ENCODE measurements around the gene ZIC5. TPM values are rescaled to one million over a fixed set of nuclear protein-coding genes. Genes with fewer than 3 reads are reported as not detected.

ZIC5 gene
- total and polyA plus RNA-seq, 4 experiments from 2014 or later: not detected

- intact Hi-C loops (cut with micrococcal nuclease): loop anchor here (5.0 kb wide), 2 partner anchors 36 to 304 kb away; no protein-coding TSS in a partner anchor
- no peaks in the 10 kb centered on the region for H3K36me3 ChIP-seq (ENCODE audit: insufficient read depth, low read length)
- Mint-ChIP-seq H3K27me3 (peaks cover 60 to 63% of the 10 kb centered on the region in 2 donors), H3K27ac (peak overlapping the region in 1 of 7 donors; percentile 16), H3K4me1 (peaks cover 13 to 31% (median 20%) of the 10 kb centered on the region in 4 donors), H3K4me3 (no peak overlapping the region), H3K36me3 (no peaks in the 10 kb centered on the region), H3K9me3 (peaks cover 0 to 12% (median 3%) of the 10 kb centered on the region in 8 donors)
- no peaks in the 10 kb centered on the region for H3K9me3 ChIP-seq (ENCODE audit: control insufficient read depth in 1 of 2, low read length in 2 of 2)
- no peak for DNase-seq
- peaks cover 80% of the 10 kb centered on the region for H3K27me3 ChIP-seq (ENCODE audit: insufficient read depth, low read length)
- no peak overlapping the region for H3K4me3 ChIP-seq (ENCODE audit: low read length in 2 of 2)
- peaks cover 39% of the 10 kb centered on the region for H3K4me1 ChIP-seq (ENCODE audit: insufficient read depth, low read length)
- no peak overlapping the region for H3K27ac ChIP-seq (ENCODE audit: low read depth, low read length)
- CTCF ChIA-PET (ENCODE audit: partially characterized antibody): no interaction called here
- POLR2A ChIA-PET (ENCODE audit: partially characterized antibody): no interaction called here
Measured at GRCh38 chr13:99961636-99962035, 9.9 kb downstream of the ZIC5 start.

- ChIA-PET POLR2A (ENCODE audit: partially characterized antibody) (no interaction called here), CTCF (ENCODE audit: partially characterized antibody) (no interaction called here)
- peak overlapping the region in 2 of 7 donors; percentile 23 to 82 for H3K27ac Mint-ChIP-seq
Measured at GRCh38 chr13:99960663-99961311, 10.8 kb downstream of the ZIC5 start.

DNA sequence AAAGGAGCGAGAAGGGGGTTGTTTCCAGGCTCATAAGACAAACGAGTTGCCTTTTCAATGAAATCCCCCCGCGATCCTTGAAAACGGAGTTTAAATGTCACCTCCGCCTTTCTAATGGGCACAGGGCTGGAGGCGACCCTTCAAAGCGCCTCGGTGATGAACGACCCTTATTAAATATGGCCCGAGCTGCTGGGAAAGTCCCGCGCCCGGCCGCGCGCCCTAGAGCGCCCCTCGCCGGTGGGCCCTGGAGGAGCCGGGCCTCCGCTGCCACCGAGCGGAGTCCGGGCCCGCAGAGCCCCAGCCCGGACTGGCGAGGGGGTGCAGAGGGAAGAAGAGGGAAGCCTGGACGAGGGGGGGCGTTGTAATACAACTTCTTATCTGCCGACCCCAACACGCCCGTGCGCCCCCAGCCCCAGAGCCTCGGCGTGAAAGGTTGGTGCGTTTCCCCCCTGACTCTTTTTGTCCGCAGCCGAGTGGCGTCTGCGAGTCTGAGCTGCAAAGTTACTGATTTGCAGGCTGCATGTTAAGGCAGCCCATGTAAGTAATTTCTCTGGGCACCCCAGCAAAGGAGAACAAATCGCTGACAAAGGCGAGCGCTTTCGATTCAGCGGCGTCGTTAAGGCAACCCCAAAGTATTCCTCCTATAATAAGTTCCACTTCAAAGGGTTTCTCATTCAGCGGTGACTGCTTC is 11.9 kb downstream of the ZIC5 start:
- peak in 1 of 5 donors; percentile 38 for DNase-seq
- Mint-ChIP-seq H3K27ac (peak overlapping the region in 2 of 7 donors; percentile 79 to 82), H3K9me3 (peaks cover 0 to 12% (median 3%) of the 10 kb centered on the region in 8 donors), H3K36me3 (no peaks in the 10 kb centered on the region), H3K27me3 (peaks cover 60 to 64% of the 10 kb centered on the region in 2 donors), H3K4me1 (peaks cover 17 to 44% (median 28%) of the 10 kb centered on the region in 4 donors), H3K4me3 (peak overlapping the region; percentile 57 to 87 (median 78))
- no peak overlapping the region for H3K27ac ChIP-seq (ENCODE audit: low read depth, low read length)
- H3K36me3 ChIP-seq (ENCODE audit: insufficient read depth, low read length): no peaks in the 10 kb centered on the region
- ChIA-PET POLR2A (ENCODE audit: partially characterized antibody) (interaction anchor here (1.0 kb wide), 1 partner anchor 24 kb away, joined by 4 read pairs; no protein-coding TSS in a partner anchor), CTCF (ENCODE audit: partially characterized antibody) (no interaction called here)
- H3K9me3 ChIP-seq (ENCODE audit: control insufficient read depth in 1 of 2, low read length in 2 of 2): no peaks in the 10 kb centered on the region
- peak overlapping the region in 1 of 2 donors; percentile 30 for H3K4me3 ChIP-seq (ENCODE audit: low read length in 2 of 2)
- peaks cover 85% of the 10 kb centered on the region for H3K27me3 ChIP-seq (ENCODE audit: insufficient read depth, low read length)
- H3K4me1 ChIP-seq (ENCODE audit: insufficient read depth, low read length): peaks cover 47% of the 10 kb centered on the region
- intact Hi-C loops (cut with micrococcal nuclease): loop anchor here (5.0 kb wide), 2 partner anchors 38 to 302 kb away; no protein-coding TSS in a partner anchor

More at GRCh38 chr13:99960663-99961311, 10.8 kb downstream of the ZIC5 start:
- DNase-seq: no peak
- Mint-ChIP-seq H3K4me3 (no peak overlapping the region), H3K9me3 (peaks cover 0 to 12% (median 3%) of the 10 kb centered on the region in 8 donors), H3K36me3 (no peaks in the 10 kb centered on the region), H3K4me1 (peaks cover 17 to 40% (median 27%) of the 10 kb centered on the region in 4 donors), H3K27me3 (peaks cover 57 to 62% of the 10 kb centered on the region in 2 donors)
- Histone ChIP-seq H3K4me3 (ENCODE audit: low read length in 2 of 2) (no peak overlapping the region), H3K27ac (ENCODE audit: low read depth, low read length) (no peak overlapping the region), H3K4me1 (ENCODE audit: insufficient read depth, low read length) (peaks cover 47% of the 10 kb centered on the region), H3K27me3 (ENCODE audit: insufficient read depth, low read length) (peaks cover 83% of the 10 kb centered on the region), H3K36me3 (ENCODE audit: insufficient read depth, low read length) (no peaks in the 10 kb centered on the region), H3K9me3 (ENCODE audit: control insufficient read depth in 1 of 2, low read length in 2 of 2) (no peaks in the 10 kb centered on the region)
- intact Hi-C loops (cut with micrococcal nuclease): loop anchor here (5.0 kb wide), 2 partner anchors 37 to 303 kb away; no protein-coding TSS in a partner anchor

GRCh38 chr13:99959127-99959539 is 12.4 kb downstream of the ZIC5 start:
- H3K27me3 ChIP-seq (ENCODE audit: insufficient read depth, low read length): peaks cover 79% of the 10 kb centered on the region
- CTCF ChIA-PET (ENCODE audit: partially characterized antibody): interaction anchor here (1.0 kb wide), 1 partner anchor 59 kb away, joined by 3 read pairs; no protein-coding TSS in a partner anchor
- H3K9me3 ChIP-seq (ENCODE audit: control insufficient read depth in 1 of 2, low read length in 2 of 2): no peaks in the 10 kb centered on the region
- intact Hi-C loops (cut with micrococcal nuclease): no loop called here
- peaks cover 60 to 67% of the 10 kb centered on the region in 2 donors for H3K27me3 Mint-ChIP-seq
- peak in 1 of 5 donors; percentile 21 for DNase-seq
- POLR2A ChIA-PET (ENCODE audit: partially characterized antibody): interaction anchor here (1.0 kb wide), 1 partner anchor 24 kb away, joined by 4 read pairs; no protein-coding TSS in a partner anchor
- H3K4me1 ChIP-seq (ENCODE audit: insufficient read depth, low read length): peaks cover 47% of the 10 kb centered on the region
- no peaks in the 10 kb centered on the region for H3K36me3 Mint-ChIP-seq
- peak overlapping the region in 4 of 7 donors; percentile 32 to 87 (median 72) for H3K27ac Mint-ChIP-seq
- H3K9me3 Mint-ChIP-seq: peaks cover 0 to 12% (median 3%) of the 10 kb centered on the region in 8 donors
- peak overlapping the region in 6 of 8 donors; percentile 23 to 65 (median 36) for H3K4me3 Mint-ChIP-seq
- H3K4me3 ChIP-seq (ENCODE audit: low read length in 2 of 2): no peak overlapping the region
- H3K4me1 Mint-ChIP-seq: peaks cover 17 to 44% (median 28%) of the 10 kb centered on the region in 4 donors
- no peak overlapping the region for H3K27ac ChIP-seq (ENCODE audit: low read depth, low read length)
- H3K36me3 ChIP-seq (ENCODE audit: insufficient read depth, low read length): no peaks in the 10 kb centered on the region

GRCh38 chr13:99958406-99959126 is 13.0 kb downstream of the ZIC5 start:
- Mint-ChIP-seq H3K27ac (peak overlapping the region in 4 of 7 donors; percentile 17 to 75 (median 51)), H3K27me3 (peaks cover 61 to 68% of the 10 kb centered on the region in 2 donors), H3K36me3 (no peaks in the 10 kb centered on the region), H3K9me3 (peaks cover 0 to 12% (median 3%) of the 10 kb centered on the region in 8 donors), H3K4me1 (peaks cover 17 to 44% (median 28%) of the 10 kb centered on the region in 4 donors), H3K4me3 (peak overlapping the region in 6 of 8 donors; percentile 26 to 65 (median 38))
- Histone ChIP-seq H3K4me1 (ENCODE audit: insufficient read depth, low read length) (peaks cover 47% of the 10 kb centered on the region), H3K9me3 (ENCODE audit: control insufficient read depth in 1 of 2, low read length in 2 of 2) (no peaks in the 10 kb centered on the region), H3K4me3 (ENCODE audit: low read length in 2 of 2) (no peak overlapping the region), H3K27ac (ENCODE audit: low read depth, low read length) (no peak overlapping the region), H3K27me3 (ENCODE audit: insufficient read depth, low read length) (peaks cover 74% of the 10 kb centered on the region), H3K36me3 (ENCODE audit: insufficient read depth, low read length) (no peaks in the 10 kb centered on the region)
- DNase-seq: peak in 1 of 5 donors; percentile 15
- ChIA-PET CTCF (ENCODE audit: partially characterized antibody) (interaction anchor here (1.0 kb wide), 1 partner anchor 58 kb away, joined by 3 read pairs; no protein-coding TSS in a partner anchor), POLR2A (ENCODE audit: partially characterized antibody) (interaction anchor here (1.0 kb wide), 1 partner anchor 23 kb away, joined by 3 read pairs; the partner anchor contains the start of gene ZIC2)
- intact Hi-C loops (cut with micrococcal nuclease): no loop called here

DNA sequence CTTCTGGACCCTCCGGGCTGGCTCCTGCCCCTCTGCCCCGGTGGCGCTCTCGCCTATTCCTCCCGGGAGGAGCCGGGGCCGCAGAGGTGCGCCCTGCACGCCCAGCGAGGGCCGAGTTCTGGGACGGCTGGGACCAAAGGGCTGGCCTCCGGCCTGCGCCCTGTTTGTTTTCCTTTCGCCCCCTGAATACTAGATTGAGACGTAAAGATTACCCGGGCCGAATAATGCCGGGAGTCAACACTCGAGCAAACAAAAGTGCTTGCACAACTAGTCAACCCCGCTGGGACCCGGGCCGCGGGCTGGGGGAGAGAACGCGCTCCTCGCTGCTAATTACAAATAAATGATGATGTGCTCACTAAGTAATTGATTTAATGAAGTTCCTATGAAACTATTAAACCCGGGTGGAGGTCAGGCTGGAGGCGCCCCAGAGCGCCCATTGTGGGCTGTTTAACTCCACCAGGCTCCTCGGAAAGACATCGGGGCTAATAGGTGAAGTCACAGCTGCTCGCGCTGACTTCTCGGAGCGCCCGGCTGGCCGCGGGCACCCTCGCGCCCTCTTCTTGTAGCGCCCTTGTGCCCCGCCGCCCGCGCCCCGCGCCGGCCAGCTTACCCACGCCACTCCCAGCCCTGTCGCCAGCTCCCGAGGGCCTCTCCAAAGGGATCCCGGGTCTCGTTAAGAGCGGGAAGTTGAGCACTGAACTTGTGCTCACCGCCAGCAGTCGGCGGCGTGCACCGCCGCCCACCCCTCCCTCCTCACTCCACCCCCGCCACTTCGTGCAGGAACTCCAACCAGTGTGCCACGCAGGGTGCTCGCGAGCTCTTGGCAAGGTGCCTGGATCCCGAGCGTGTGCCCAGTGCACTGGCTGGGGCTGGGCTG is 14.9 kb downstream of the ZIC5 start:
- Histone ChIP-seq H3K4me3 (ENCODE audit: low read length in 2 of 2) (no peak overlapping the region), H3K36me3 (ENCODE audit: insufficient read depth, low read length) (no peaks in the 10 kb centered on the region), H3K27ac (ENCODE audit: low read depth, low read length) (no peak overlapping the region), H3K27me3 (ENCODE audit: insufficient read depth, low read length) (peaks cover 63% of the 10 kb centered on the region), H3K9me3 (ENCODE audit: control insufficient read depth in 1 of 2, low read length in 2 of 2) (no peaks in the 10 kb centered on the region), H3K4me1 (ENCODE audit: insufficient read depth, low read length) (peaks cover 47% of the 10 kb centered on the region)
- H3K36me3 Mint-ChIP-seq: no peaks in the 10 kb centered on the region
- intact Hi-C loops (cut with micrococcal nuclease): no loop called here
- H3K4me1 Mint-ChIP-seq: peaks cover 17 to 44% (median 28%) of the 10 kb centered on the region in 4 donors
- H3K27ac Mint-ChIP-seq: peak overlapping the region in 1 of 7 donors; percentile 73
- H3K4me3 Mint-ChIP-seq: peak overlapping the region; percentile 60 to 85 (median 78)
- ChIA-PET POLR2A (ENCODE audit: partially characterized antibody) (interaction anchor here (0.8 kb wide), 1 partner anchor 11 kb away, joined by 3 read pairs; no protein-coding TSS in a partner anchor), CTCF (ENCODE audit: partially characterized antibody) (interaction anchor here (0.7 kb wide), 1 partner anchor 56 kb away, joined by 3 read pairs; no protein-coding TSS in a partner anchor)
- peaks cover 61 to 73% of the 10 kb centered on the region in 2 donors for H3K27me3 Mint-ChIP-seq
- H3K9me3 Mint-ChIP-seq: peaks cover 0 to 12% (median 3%) of the 10 kb centered on the region in 8 donors
- DNase-seq: peak in 1 of 5 donors; percentile 30

Data from CD4-positive, alpha-beta memory T cell (primary cell).